GM23338 (cell line): ENCODE data around the gene ZCCHC17. TPM values are rescaled to one million over a fixed set of nuclear protein-coding genes. Genes with fewer than 3 reads are reported as not detected.

Source experiments
- ATAC-seq: fragments of 200-7000 bp; cut with Tn5 transposase; 3 replicates; pipeline ENCODE4 v1.9.1; 2020
- DNase-seq: peaks from one replicate; pipeline ENCODE4 v3.0.0-alpha.2; 2015; ENCODE audit warnings: low spot score
- H2AFZ ChIP-seq: fragments of 200-600 bp; sonication (generic); 2 replicates; pipeline ENCODE4 v1.8.0; 2016; ENCODE audit warnings: antibody characterized with exemption, mild to moderate bottlenecking, moderate library complexity
- H3F3A ChIP-seq: fragments of 200-600 bp; sonication (generic); replicated peaks from 2 replicates; pipeline ENCODE4 v1.8.0; 2017; ENCODE audit warnings: antibody characterized with exemption, mixed run types, low read depth
- H3K27ac ChIP-seq: fragments of 200-600 bp; sonication (generic); 2 replicates; pipeline ENCODE4 v1.6.1; 2016; ENCODE audit warnings: low read depth
- H3K27me3 ChIP-seq: fragments of 200-600 bp; sonication (generic); 2 replicates; pipeline ENCODE4 v1.8.0; 2016; ENCODE audit warnings: mild to moderate bottlenecking, mixed run types, moderate library complexity; ENCODE audit not compliant: insufficient read depth
- H3K36me3 ChIP-seq: fragments of 200-600 bp; sonication (generic); 2 replicates; pipeline ENCODE4 v1.8.0; 2016; ENCODE audit warnings: mild to moderate bottlenecking; ENCODE audit not compliant: insufficient read depth
- H3K4me1 ChIP-seq: fragments of 200-600 bp; sonication (generic); 2 replicates; pipeline ENCODE4 v1.8.0; 2016; ENCODE audit warnings: mild to moderate bottlenecking, moderate library complexity; ENCODE audit not compliant: insufficient read depth
- H3K4me2 ChIP-seq: fragments of 200-600 bp; sonication (generic); 2 replicates; pipeline ENCODE4 v1.7.1; 2017; ENCODE audit warnings: mixed run types
- H3K4me3 ChIP-seq: fragments of 200-600 bp; sonication (generic); 2 replicates; pipeline ENCODE4 v1.6.1; 2016; ENCODE audit warnings: mixed run types
- H3K79me2 ChIP-seq: fragments of 200-600 bp; sonication (generic); replicated peaks from 2 replicates; pipeline ENCODE4 v1.8.0; 2017; ENCODE audit warnings: mild to moderate bottlenecking; ENCODE audit not compliant: insufficient read depth
- H3K9me2 ChIP-seq: fragments of 200-600 bp; sonication (generic); 2 replicates; pipeline ENCODE4 v1.8.0; 2017; ENCODE audit not compliant: insufficient read depth
- H4K20me1 ChIP-seq: fragments of 200-600 bp; sonication (generic); replicated peaks from 2 replicates; pipeline ENCODE4 v1.8.0; 2017; ENCODE audit warnings: mild to moderate bottlenecking; ENCODE audit not compliant: insufficient read depth
- H3K27ac Mint-ChIP-seq: 2 replicates; pipeline ENCODE4 v1.8.0; 2020; ENCODE audit warnings: inconsistent platforms, mild to moderate bottlenecking, moderate library complexity, mixed read lengths
- H3K27me3 Mint-ChIP-seq: 3 replicates; pipeline ENCODE4 v1.8.0; 2022; ENCODE audit warnings: low read depth, mild to moderate bottlenecking, moderate library complexity, mixed read lengths, inconsistent platforms; ENCODE audit not compliant: insufficient read depth, poor library complexity
- H3K36me3 Mint-ChIP-seq: 3 replicates; pipeline ENCODE4 v1.8.0; 2021; ENCODE audit warnings: low read depth, mild to moderate bottlenecking, inconsistent platforms, moderate library complexity, mixed read lengths
- H3K4me1 Mint-ChIP-seq: 3 replicates; pipeline ENCODE4 v1.8.0; 2020; ENCODE audit warnings: mild to moderate bottlenecking, inconsistent platforms, mixed read lengths
- H3K4me3 Mint-ChIP-seq: 3 replicates; pipeline ENCODE4 v1.8.0; 2021; ENCODE audit warnings: moderate library complexity, mild to moderate bottlenecking, inconsistent platforms, mixed read lengths
- H3K9me3 Mint-ChIP-seq: 3 replicates; pipeline ENCODE4 v1.8.0; 2020; ENCODE audit warnings: moderate library complexity, mild to moderate bottlenecking, inconsistent platforms, mixed read lengths
- CREB1 ChIP-seq: fragments of 250-450 bp; sonication (Bioruptor Pico); IDR thresholded peaks from 2 replicates; pipeline ENCODE4 v1.5.0; 2020; ENCODE audit warnings: low read depth, mild to moderate bottlenecking, moderate library complexity
- EZH2 ChIP-seq: fragments of 200-600 bp; sonication (generic); IDR thresholded peaks from one replicate; pipeline ENCODE4 v1.8.0; 2017; ENCODE audit warnings: antibody characterized with exemption, mild to moderate bottlenecking, low read depth; ENCODE audit not compliant: unreplicated experiment
- EZH2phosphoT487 ChIP-seq: fragments of 200-600 bp; sonication (generic); IDR thresholded peaks from one replicate; pipeline ENCODE4 v1.8.1; 2018; ENCODE audit warnings: antibody characterized with exemption; ENCODE audit not compliant: unreplicated experiment
- JUNB ChIP-seq: IDR thresholded peaks from one replicate; pipeline ENCODE4 v1.6.1; 2016; ENCODE audit warnings: antibody characterized with exemption; ENCODE audit not compliant: unreplicated experiment
- POLR2AphosphoS5 ChIP-seq: IDR thresholded peaks from 2 replicates; pipeline ENCODE4 v1.6.1; 2016; ENCODE audit warnings: antibody characterized with exemption, low read depth
- STAT1 ChIP-seq: IDR thresholded peaks from one replicate; pipeline ENCODE4 v1.6.1; 2016; ENCODE audit warnings: antibody characterized with exemption; ENCODE audit not compliant: unreplicated experiment
- ZNF114 ChIP-seq: fragments of 250-450 bp; sonication (Bioruptor Pico); IDR thresholded peaks from 2 replicates; pipeline ENCODE4 v1.5.0; 2020; ENCODE audit warnings: mild to moderate bottlenecking, moderate library complexity
- polyA plus RNA-seq: library from polyadenylated mRNA; unstranded; fragments of >200 nt; fragmentation: Nextera tagmentation; extraction: Ambion mirVana; gene quantifications from 2 replicates; pipeline ENCODE4 v1.2.1, GENCODE V29; 2016
- total RNA-seq: library from RNA; depleted of rRNA; stranded (reverse); fragments of >200 nt; shearing (Covaris generic); gene quantifications from 2 replicates; pipeline ENCODE4 v1.2.3, GENCODE V29; 2014
- TF ChIP-seq, protein P1 (sequence below): IDR thresholded peaks from 2 replicates; pipeline ENCODE4 v1.6.1; 2016; ENCODE audit warnings: antibody characterized with exemption
- TF ChIP-seq, protein P2 (sequence below): fragments of 250-450 bp; sonication (Bioruptor Pico); IDR thresholded peaks from 2 replicates; pipeline ENCODE4 v1.5.0; 2020; ENCODE audit warnings: mild to moderate bottlenecking, moderate library complexity
- TF ChIP-seq, protein P3 (sequence below), 2 experiments: fragments of 200-600 bp in 1 of 2; sonication (generic) in 1 of 2; conservative IDR thresholded peaks; 2 replicates each; pipeline versions ENCODE4 v1.5.1 to v1.6.1; 2016 to 2017; ENCODE audit warnings: antibody characterized with exemption in 2 of 2, low read depth in 2 of 2, mild to moderate bottlenecking in 2 of 2, moderate library complexity in 1 of 2
- TF ChIP-seq, protein P4 (sequence below): IDR thresholded peaks from one replicate; pipeline ENCODE4 v1.6.1; 2018; ENCODE audit warnings: antibody characterized with exemption; ENCODE audit not compliant: unreplicated experiment

Gene ZCCHC17
- total and polyA plus RNA-seq, 2 experiments from 2014 or later: 40.1 to 134 TPM

DNA sequence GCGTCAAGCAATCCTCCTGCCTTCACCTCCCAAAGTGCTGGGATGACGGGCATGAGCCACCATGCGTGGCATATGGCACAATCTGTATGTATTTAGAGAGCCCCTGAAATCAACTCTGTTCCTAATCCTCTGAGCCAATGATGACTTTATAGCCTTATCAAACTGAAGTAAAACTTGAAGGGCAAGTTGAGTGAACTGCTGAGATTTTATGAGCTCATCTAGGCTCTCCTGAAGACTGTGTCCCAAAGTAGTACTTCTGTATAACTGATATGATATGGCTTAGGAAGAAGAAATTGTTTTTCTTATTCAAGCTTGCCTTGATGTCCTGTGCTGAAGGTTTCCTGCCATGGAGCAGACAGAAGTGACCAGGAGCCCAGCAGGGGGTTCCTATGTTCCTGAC is 33.4 kb upstream of the ZCCHC17 start:
- no peak overlapping the region for H3K4me2 ChIP-seq
- H3K79me2 ChIP-seq: no peaks in the 10 kb centered on the region
- H3K4me3 ChIP-seq: no peak overlapping the region
- H3K4me1 ChIP-seq: no peaks in the 10 kb centered on the region
- DNase-seq (no peak), ATAC-seq (no peak)
- Mint-ChIP-seq H3K4me3 (no peak overlapping the region), H3K36me3 (peaks cover 91% of the 10 kb centered on the region), H3K9me3 (no peaks in the 10 kb centered on the region), H3K4me1 (no peaks in the 10 kb centered on the region), H3K27ac (no peak overlapping the region), H3K27me3 (peaks cover 3% of the 10 kb centered on the region)
- H3K27me3 ChIP-seq: no peaks in the 10 kb centered on the region
- H4K20me1 ChIP-seq: peaks cover 17% of the 10 kb centered on the region
- TF ChIP-seq EZH2phosphoT487: no peak
- TF ChIP-seq EZH2: no peak
- TF ChIP-seq, protein P1, sequence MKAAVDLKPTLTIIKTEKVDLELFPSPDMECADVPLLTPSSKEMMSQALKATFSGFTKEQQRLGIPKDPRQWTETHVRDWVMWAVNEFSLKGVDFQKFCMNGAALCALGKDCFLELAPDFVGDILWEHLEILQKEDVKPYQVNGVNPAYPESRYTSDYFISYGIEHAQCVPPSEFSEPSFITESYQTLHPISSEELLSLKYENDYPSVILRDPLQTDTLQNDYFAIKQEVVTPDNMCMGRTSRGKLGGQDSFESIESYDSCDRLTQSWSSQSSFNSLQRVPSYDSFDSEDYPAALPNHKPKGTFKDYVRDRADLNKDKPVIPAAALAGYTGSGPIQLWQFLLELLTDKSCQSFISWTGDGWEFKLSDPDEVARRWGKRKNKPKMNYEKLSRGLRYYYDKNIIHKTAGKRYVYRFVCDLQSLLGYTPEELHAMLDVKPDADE: no peak
- TF ChIP-seq POLR2AphosphoS5: no peak
- no peak for TF ChIP-seq STAT1
- TF ChIP-seq ZNF114: no peak
- TF ChIP-seq JUNB: no peak
- no peak for TF ChIP-seq CREB1 (CRISPR knock-in tag)
- TF ChIP-seq, protein P2, sequence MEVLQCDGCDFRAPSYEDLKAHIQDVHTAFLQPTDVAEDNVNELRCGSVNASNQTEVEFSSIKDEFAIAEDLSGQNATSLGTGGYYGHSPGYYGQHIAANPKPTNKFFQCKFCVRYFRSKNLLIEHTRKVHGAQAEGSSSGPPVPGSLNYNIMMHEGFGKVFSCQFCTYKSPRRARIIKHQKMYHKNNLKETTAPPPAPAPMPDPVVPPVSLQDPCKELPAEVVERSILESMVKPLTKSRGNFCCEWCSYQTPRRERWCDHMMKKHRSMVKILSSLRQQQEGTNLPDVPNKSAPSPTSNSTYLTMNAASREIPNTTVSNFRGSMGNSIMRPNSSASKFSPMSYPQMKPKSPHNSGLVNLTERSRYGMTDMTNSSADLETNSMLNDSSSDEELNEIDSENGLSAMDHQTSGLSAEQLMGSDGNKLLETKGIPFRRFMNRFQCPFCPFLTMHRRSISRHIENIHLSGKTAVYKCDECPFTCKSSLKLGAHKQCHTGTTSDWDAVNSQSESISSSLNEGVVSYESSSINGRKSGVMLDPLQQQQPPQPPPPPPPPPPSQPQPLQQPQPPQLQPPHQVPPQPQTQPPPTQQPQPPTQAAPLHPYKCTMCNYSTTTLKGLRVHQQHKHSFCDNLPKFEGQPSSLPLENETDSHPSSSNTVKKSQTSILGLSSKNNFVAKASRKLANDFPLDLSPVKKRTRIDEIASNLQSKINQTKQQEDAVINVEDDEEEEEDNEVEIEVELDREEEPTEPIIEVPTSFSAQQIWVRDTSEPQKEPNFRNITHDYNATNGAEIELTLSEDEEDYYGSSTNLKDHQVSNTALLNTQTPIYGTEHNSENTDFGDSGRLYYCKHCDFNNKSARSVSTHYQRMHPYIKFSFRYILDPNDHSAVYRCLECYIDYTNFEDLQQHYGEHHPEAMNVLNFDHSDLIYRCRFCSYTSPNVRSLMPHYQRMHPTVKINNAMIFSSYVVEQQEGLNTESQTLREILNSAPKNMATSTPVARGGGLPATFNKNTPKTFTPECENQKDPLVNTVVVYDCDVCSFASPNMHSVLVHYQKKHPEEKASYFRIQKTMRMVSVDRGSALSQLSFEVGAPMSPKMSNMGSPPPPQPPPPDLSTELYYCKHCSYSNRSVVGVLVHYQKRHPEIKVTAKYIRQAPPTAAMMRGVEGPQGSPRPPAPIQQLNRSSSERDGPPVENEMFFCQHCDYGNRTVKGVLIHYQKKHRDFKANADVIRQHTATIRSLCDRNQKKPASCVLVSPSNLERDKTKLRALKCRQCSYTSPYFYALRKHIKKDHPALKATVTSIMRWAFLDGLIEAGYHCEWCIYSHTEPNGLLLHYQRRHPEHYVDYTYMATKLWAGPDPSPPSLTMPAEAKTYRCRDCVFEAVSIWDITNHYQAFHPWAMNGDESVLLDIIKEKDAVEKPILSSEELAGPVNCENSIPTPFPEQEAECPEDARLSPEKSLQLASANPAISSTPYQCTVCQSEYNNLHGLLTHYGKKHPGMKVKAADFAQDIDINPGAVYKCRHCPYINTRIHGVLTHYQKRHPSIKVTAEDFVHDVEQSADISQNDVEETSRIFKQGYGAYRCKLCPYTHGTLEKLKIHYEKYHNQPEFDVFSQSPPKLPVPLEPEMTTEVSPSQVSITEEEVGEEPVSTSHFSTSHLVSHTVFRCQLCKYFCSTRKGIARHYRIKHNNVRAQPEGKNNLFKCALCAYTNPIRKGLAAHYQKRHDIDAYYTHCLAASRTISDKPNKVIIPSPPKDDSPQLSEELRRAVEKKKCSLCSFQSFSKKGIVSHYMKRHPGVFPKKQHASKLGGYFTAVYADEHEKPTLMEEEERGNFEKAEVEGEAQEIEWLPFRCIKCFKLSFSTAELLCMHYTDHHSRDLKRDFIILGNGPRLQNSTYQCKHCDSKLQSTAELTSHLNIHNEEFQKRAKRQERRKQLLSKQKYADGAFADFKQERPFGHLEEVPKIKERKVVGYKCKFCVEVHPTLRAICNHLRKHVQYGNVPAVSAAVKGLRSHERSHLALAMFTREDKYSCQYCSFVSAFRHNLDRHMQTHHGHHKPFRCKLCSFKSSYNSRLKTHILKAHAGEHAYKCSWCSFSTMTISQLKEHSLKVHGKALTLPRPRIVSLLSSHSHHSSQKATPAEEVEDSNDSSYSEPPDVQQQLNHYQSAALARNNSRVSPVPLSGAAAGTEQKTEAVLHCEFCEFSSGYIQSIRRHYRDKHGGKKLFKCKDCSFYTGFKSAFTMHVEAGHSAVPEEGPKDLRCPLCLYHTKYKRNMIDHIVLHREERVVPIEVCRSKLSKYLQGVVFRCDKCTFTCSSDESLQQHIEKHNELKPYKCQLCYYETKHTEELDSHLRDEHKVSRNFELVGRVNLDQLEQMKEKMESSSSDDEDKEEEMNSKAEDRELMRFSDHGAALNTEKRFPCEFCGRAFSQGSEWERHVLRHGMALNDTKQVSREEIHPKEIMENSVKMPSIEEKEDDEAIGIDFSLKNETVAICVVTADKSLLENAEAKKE (CRISPR knock-in tag): no peak
- TF ChIP-seq, protein P3, sequence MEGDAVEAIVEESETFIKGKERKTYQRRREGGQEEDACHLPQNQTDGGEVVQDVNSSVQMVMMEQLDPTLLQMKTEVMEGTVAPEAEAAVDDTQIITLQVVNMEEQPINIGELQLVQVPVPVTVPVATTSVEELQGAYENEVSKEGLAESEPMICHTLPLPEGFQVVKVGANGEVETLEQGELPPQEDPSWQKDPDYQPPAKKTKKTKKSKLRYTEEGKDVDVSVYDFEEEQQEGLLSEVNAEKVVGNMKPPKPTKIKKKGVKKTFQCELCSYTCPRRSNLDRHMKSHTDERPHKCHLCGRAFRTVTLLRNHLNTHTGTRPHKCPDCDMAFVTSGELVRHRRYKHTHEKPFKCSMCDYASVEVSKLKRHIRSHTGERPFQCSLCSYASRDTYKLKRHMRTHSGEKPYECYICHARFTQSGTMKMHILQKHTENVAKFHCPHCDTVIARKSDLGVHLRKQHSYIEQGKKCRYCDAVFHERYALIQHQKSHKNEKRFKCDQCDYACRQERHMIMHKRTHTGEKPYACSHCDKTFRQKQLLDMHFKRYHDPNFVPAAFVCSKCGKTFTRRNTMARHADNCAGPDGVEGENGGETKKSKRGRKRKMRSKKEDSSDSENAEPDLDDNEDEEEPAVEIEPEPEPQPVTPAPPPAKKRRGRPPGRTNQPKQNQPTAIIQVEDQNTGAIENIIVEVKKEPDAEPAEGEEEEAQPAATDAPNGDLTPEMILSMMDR (conservative IDR thresholded peaks at IDR 0.05; ENCODE audit: low read depth in 2 of 2): no peak
- TF ChIP-seq, protein P4, sequence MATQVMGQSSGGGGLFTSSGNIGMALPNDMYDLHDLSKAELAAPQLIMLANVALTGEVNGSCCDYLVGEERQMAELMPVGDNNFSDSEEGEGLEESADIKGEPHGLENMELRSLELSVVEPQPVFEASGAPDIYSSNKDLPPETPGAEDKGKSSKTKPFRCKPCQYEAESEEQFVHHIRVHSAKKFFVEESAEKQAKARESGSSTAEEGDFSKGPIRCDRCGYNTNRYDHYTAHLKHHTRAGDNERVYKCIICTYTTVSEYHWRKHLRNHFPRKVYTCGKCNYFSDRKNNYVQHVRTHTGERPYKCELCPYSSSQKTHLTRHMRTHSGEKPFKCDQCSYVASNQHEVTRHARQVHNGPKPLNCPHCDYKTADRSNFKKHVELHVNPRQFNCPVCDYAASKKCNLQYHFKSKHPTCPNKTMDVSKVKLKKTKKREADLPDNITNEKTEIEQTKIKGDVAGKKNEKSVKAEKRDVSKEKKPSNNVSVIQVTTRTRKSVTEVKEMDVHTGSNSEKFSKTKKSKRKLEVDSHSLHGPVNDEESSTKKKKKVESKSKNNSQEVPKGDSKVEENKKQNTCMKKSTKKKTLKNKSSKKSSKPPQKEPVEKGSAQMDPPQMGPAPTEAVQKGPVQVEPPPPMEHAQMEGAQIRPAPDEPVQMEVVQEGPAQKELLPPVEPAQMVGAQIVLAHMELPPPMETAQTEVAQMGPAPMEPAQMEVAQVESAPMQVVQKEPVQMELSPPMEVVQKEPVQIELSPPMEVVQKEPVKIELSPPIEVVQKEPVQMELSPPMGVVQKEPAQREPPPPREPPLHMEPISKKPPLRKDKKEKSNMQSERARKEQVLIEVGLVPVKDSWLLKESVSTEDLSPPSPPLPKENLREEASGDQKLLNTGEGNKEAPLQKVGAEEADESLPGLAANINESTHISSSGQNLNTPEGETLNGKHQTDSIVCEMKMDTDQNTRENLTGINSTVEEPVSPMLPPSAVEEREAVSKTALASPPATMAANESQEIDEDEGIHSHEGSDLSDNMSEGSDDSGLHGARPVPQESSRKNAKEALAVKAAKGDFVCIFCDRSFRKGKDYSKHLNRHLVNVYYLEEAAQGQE: no peak
- no peaks in the 10 kb centered on the region for H3K9me2 ChIP-seq
- H3K36me3 ChIP-seq: peaks cover 70% of the 10 kb centered on the region
- peaks cover 4% of the 10 kb centered on the region; the same call in 1 of the 2 replicates for H3F3A ChIP-seq
- no peak overlapping the region for H2AFZ ChIP-seq
- no peak overlapping the region; the same call in 1 of the 2 replicates for H3K27ac ChIP-seq
